ENCODE data around the gene WNT5B. TPM values are rescaled to one million over a fixed set of nuclear protein-coding genes. Genes with fewer than 3 reads are reported as not detected.

WNT5B gene
- total RNA-seq, 2 donors from 2014 or later = 4.5 to 9.4 TPM

GRCh38 chr12:1640328-1641234 is 11.6 kb downstream of the WNT5B start:
- no peak for DNase-seq
- intact Hi-C loops (cut with DNase I, micrococcal nuclease) = loop anchor here in 1 of 2 donors (10.0 kb wide), 1 partner anchor 284 kb away; no protein-coding TSS in a partner anchor
- no peak for ATAC-seq

- intact Hi-C loops (cut with DNase I, micrococcal nuclease) = loop anchor here in 1 of 2 donors (10.0 kb wide), 1 partner anchor 282 kb away; no protein-coding TSS in a partner anchor
- DNase-seq (no peak), ATAC-seq (peak; percentile 86)
Observed at GRCh38 chr12:1642513-1642912, 13.5 kb downstream of the WNT5B start.

- ATAC-seq = no peak
- no peak for DNase-seq
- intact Hi-C loops (cut with DNase I, micrococcal nuclease) = loop anchor here in 1 of 2 donors (10.0 kb wide), 1 partner anchor 282 kb away; no protein-coding TSS in a partner anchor
Observed at GRCh38 chr12:1643043-1643442, 14.0 kb downstream of the WNT5B start.

GRCh38 chr12:1643905-1644533 is 15.0 kb downstream of the WNT5B start:
- no peak for DNase-seq
- intact Hi-C loops (cut with DNase I, micrococcal nuclease) = loop anchor here in 1 of 2 donors (10.0 kb wide), 1 partner anchor 281 kb away; no protein-coding TSS in a partner anchor

GRCh38 chr12:1644534-1645438 is 15.8 kb downstream of the WNT5B start:
- ATAC-seq (peak; percentile 49), DNase-seq (peak; percentile 60 to 69)
- intact Hi-C loops (cut with DNase I, micrococcal nuclease) = loop anchor here in 1 of 2 donors (10.0 kb wide), 1 partner anchor 280 kb away; no protein-coding TSS in a partner anchor

More at GRCh38 chr12:1643905-1644533, 15.0 kb downstream of the WNT5B start:
- no peak for ATAC-seq

- intact Hi-C loops (cut with DNase I, micrococcal nuclease) = loop anchor here in 1 of 2 donors (10.0 kb wide), 1 partner anchor 279 kb away; no protein-coding TSS in a partner anchor
- DNase-seq (no peak), ATAC-seq (no peak)
Observed at GRCh38 chr12:1645819-1646218, 16.8 kb downstream of the WNT5B start.

- intact Hi-C loops (cut with DNase I, micrococcal nuclease) = loop anchor here in 1 of 2 donors (10.0 kb wide), 1 partner anchor 278 kb away; no protein-coding TSS in a partner anchor
- DNase-seq (no peak), ATAC-seq (no peak)
Observed at GRCh38 chr12:1646569-1647284, 17.7 kb downstream of the WNT5B start.

GRCh38 chr12:1647285-1647669 is 18.2 kb downstream of the WNT5B start:
- DNase-seq = no peak
- ATAC-seq = no peak
- intact Hi-C loops (cut with DNase I, micrococcal nuclease) = loop anchor here in 1 of 2 donors (10.0 kb wide), 1 partner anchor 278 kb away; no protein-coding TSS in a partner anchor

- DNase-seq (no peak), ATAC-seq (no peak)
- intact Hi-C loops (cut with DNase I, micrococcal nuclease) = loop anchor here (10.0 kb wide), 2 partner anchors 144 to 284 kb away; no protein-coding TSS in a partner anchor
Observed at GRCh38 chr12:1650260-1650977, 21.4 kb downstream of the WNT5B start.

GRCh38 chr12:1650978-1651361 is 21.9 kb downstream of the WNT5B start:
- DNase-seq (no peak), ATAC-seq (no peak)
- intact Hi-C loops (cut with DNase I, micrococcal nuclease) = loop anchor here (10.0 kb wide), 2 partner anchors 144 to 284 kb away; no protein-coding TSS in a partner anchor

- intact Hi-C loops (cut with DNase I, micrococcal nuclease) = loop anchor here (2.0 to 10.0 kb wide), 3 partner anchors 139 to 283 kb away; no protein-coding TSS in a partner anchor
- no peak for ATAC-seq
- no peak for DNase-seq
Observed at GRCh38 chr12:1651946-1652345, 22.9 kb downstream of the WNT5B start.

- intact Hi-C loops (cut with DNase I, micrococcal nuclease) = loop anchor here (10.0 kb wide), 2 partner anchors 139 to 279 kb away; no protein-coding TSS in a partner anchor
- peak; percentile 59 for ATAC-seq
- DNase-seq = peak in 1 of 2 donors; percentile 49
Observed at GRCh38 chr12:1655225-1655788, 26.3 kb downstream of the WNT5B start.

GRCh38 chr12:1656902-1657301 is 27.9 kb downstream of the WNT5B start:
- intact Hi-C loops (cut with DNase I, micrococcal nuclease) = loop anchor here (10.0 kb wide), 2 partner anchors 138 to 278 kb away; no protein-coding TSS in a partner anchor
- DNase-seq = no peak
- no peak for ATAC-seq

GRCh38 chr12:1657688-1658087 is 28.7 kb downstream of the WNT5B start:
- ATAC-seq (no peak), DNase-seq (no peak)
- intact Hi-C loops (cut with DNase I, micrococcal nuclease) = loop anchor here (10.0 kb wide), 2 partner anchors 137 to 277 kb away; no protein-coding TSS in a partner anchor

- peak; percentile 49 for ATAC-seq
- intact Hi-C loops (cut with DNase I, micrococcal nuclease) = no loop called here
- DNase-seq = peak; percentile 80 to 91
Observed at GRCh38 chr12:1660304-1661187, 31.5 kb downstream of the WNT5B start.

Data from left colon (tissue), 2 donors.